Ishikawa (cell line): Measurements from ENCODE around the gene HNRNPH2.

Source experiments
- CEBPB ChIP-seq: IDR thresholded peaks from 2 replicates; pipeline ENCODE4 v1.6.1; 2012
- CREB1 ChIP-seq: IDR thresholded peaks from 2 replicates; pipeline ENCODE4 v1.6.1; 2012; ENCODE audit warnings: low read depth
- EGR1 ChIP-seq: IDR thresholded peaks from 2 replicates; pipeline ENCODE4 v1.6.1; 2012
- EP300 ChIP-seq: IDR thresholded peaks from 2 replicates; pipeline ENCODE4 v1.6.1; 2012; ENCODE audit warnings: borderline replicate concordance
- FOXM1 ChIP-seq: IDR thresholded peaks from 2 replicates; pipeline ENCODE4 v1.6.1; 2012; ENCODE audit warnings: low read depth, borderline replicate concordance
- MAX ChIP-seq: IDR thresholded peaks from 2 replicates; pipeline ENCODE4 v1.6.1; 2012
- NFIC ChIP-seq: IDR thresholded peaks from 2 replicates; pipeline ENCODE4 v1.6.1; 2012
- RAD21 ChIP-seq: IDR thresholded peaks from 2 replicates; pipeline ENCODE4 v1.6.1; 2012; ENCODE audit warnings: low read depth
- REST ChIP-seq: IDR thresholded peaks from 2 replicates; pipeline ENCODE4 v1.6.1; 2012; ENCODE audit warnings: low read depth, mild to moderate bottlenecking
- TAF1 ChIP-seq: IDR thresholded peaks from 2 replicates; pipeline ENCODE4 v1.6.1; 2012; ENCODE audit warnings: low read depth, mild to moderate bottlenecking
- TCF12 ChIP-seq: IDR thresholded peaks from 2 replicates; pipeline ENCODE4 v1.6.1; 2012; ENCODE audit warnings: low read depth
- TEAD4 ChIP-seq: IDR thresholded peaks from 2 replicates; pipeline ENCODE4 v1.6.1; 2012
- USF1 ChIP-seq: IDR thresholded peaks from 2 replicates; pipeline ENCODE4 v1.6.1; 2012
- YY1 ChIP-seq: IDR thresholded peaks from 2 replicates; pipeline ENCODE4 v1.6.1; 2012; ENCODE audit warnings: low read depth
- ZBTB7A ChIP-seq: IDR thresholded peaks from 2 replicates; pipeline ENCODE4 v1.6.1; 2012; ENCODE audit warnings: low read depth

Gene HNRNPH2

GRCh38 chrX:101399825-101400224, 8.2 kb upstream of the HNRNPH2 start:
- TF ChIP-seq CREB1 (no peak), USF1 (no peak), CEBPB (no peak), MAX (no peak), TCF12 (no peak), REST (no peak), RAD21 (no peak), ZBTB7A (no peak), NFIC (no peak), EGR1 (no peak), TEAD4 (no peak)

- TF ChIP-seq ZBTB7A (no peak), TAF1 (no peak), CEBPB (no peak), USF1 (no peak), EP300 (no peak), TCF12 (no peak), YY1 (no peak), REST (no peak), NFIC (no peak), FOXM1 (no peak), EGR1 (no peak), MAX (no peak), RAD21 (no peak)
Measured at GRCh38 chrX:101407167-101407747, 765 bp upstream of the HNRNPH2 start.

- no peak for TF ChIP-seq EGR1
- no peak for TF ChIP-seq CREB1
- no peak for TF ChIP-seq USF1
- no peak for TF ChIP-seq REST
- no peak for TF ChIP-seq TCF12
- no peak for TF ChIP-seq TAF1
- TF ChIP-seq FOXM1, result no peak
- TF ChIP-seq YY1, result no peak
- TF ChIP-seq EP300, result no peak
- no peak for TF ChIP-seq RAD21
- TF ChIP-seq CEBPB, result no peak
- no peak for TF ChIP-seq NFIC
- no peak for TF ChIP-seq MAX
- TF ChIP-seq TEAD4, result no peak
- TF ChIP-seq ZBTB7A, result no peak
Measured at GRCh38 chrX:101408532-101408841, 465 bp downstream of the HNRNPH2 start.

- no peak for TF ChIP-seq TEAD4
- no peak for TF ChIP-seq NFIC
- TF ChIP-seq EGR1, result no peak
- TF ChIP-seq ZBTB7A, result no peak
- TF ChIP-seq YY1, result no peak
- TF ChIP-seq CEBPB, result no peak
- TF ChIP-seq TCF12, result no peak
- TF ChIP-seq FOXM1, result no peak
- TF ChIP-seq TAF1, result no peak
- no peak for TF ChIP-seq EP300
- no peak for TF ChIP-seq USF1
Measured at GRCh38 chrX:101409043-101409442, 1.0 kb downstream of the HNRNPH2 start.
